HCT116 (cell line): ENCODE measurements around the gene GCNT2. TPM values are rescaled to one million over a fixed set of nuclear protein-coding genes. Genes with fewer than 3 reads are reported as not detected.

ENCODE experiments used
- ATAC-seq: fragments of 200-7000 bp; cut with Tn5 transposase; 2 replicates; pipeline ENCODE4 v1.9.1; 2020; ENCODE audit warnings: mild to moderate bottlenecking, moderate library complexity
- BruUV-seq: library from RNA; stranded (reverse); fragments of 400-500 nt; replicated peaks from 2 replicates; lab custom pipeline; 2021; lab: Mats Ljungman, UMichigan
- CTCF ChIA-PET: fragments of 300-600 bp; sonication (Branson Sonifier 250); formaldehyde crosslinking; loops from one replicate; lab custom pipeline; 2021; ENCODE audit warnings: antibody characterized with exemption; lab: Charles Lee
- POLR2A ChIA-PET: fragments of 300-600, 350-600 bp; sonication (Branson Sonifier 250); formaldehyde crosslinking; loops from one replicate; lab custom pipeline; 2021; ENCODE audit warnings: antibody characterized with exemption; lab: Charles Lee
- RAD21 ChIA-PET, 2 experiments: fragments of 300-600 bp; sonication (Branson Sonifier 250); formaldehyde crosslinking; loops; one replicate each; lab custom pipeline; 2023; ENCODE audit warnings: low total read pairs in 2 of 2; ENCODE audit not compliant: uncharacterized antibody in 2 of 2, unreplicated experiment in 2 of 2, low non-redundant PET in 1 of 2; lab: Charles Lee
- DNase-seq: peaks from one replicate; pipeline ENCODE4 v3.0.0-alpha.2; 2010; ENCODE audit warnings: low read depth, low spot score
- H2AFZ ChIP-seq: fragments of 200-600 bp; shearing (Covaris generic), sonication (generic); 2 replicates; pipeline ENCODE4 v1.6.1; 2017; ENCODE audit warnings: low read depth, mixed run types, mixed read lengths, antibody characterized with exemption, low read length; ENCODE audit not compliant: poor library complexity, severe bottlenecking
- H3K27ac ChIP-seq: 2 replicates; pipeline ENCODE4 v1.5.1; 2012; ENCODE audit warnings: low read depth, low read length
- H3K27me3 ChIP-seq: fragments of 200-600 bp; sonication (generic); 2 replicates; pipeline ENCODE4 v1.6.1; 2016; ENCODE audit warnings: mixed run types, low read length, mixed read lengths; ENCODE audit not compliant: insufficient read depth
- H3K36me3 ChIP-seq, 2 experiments: fragments of 200-500 bp in 1 of 2; fragments of 200-600 bp in 1 of 2; sonication (Bioruptor generic) in 1 of 2; sonication (generic) in 1 of 2; 2 replicates each; pipeline versions ENCODE4 v1.5.1 to v1.6.1; 2014 to 2016; ENCODE audit warnings: low read length in 2 of 2, inconsistent platforms in 1 of 2, mixed read lengths in 1 of 2, mixed run types in 1 of 2; ENCODE audit not compliant: insufficient read depth in 2 of 2, control insufficient read depth in 1 of 2
- H3K4me1 ChIP-seq, 2 experiments: fragments of 200-600 bp in 1 of 2; sonication (generic) in 1 of 2; 2 replicates each; pipeline versions ENCODE4 v1.5.1 to v1.6.1; 2012 to 2017; ENCODE audit warnings: low read length in 2 of 2, inconsistent platforms in 1 of 2, mild to moderate bottlenecking in 1 of 2, mixed read lengths in 1 of 2, mixed run types in 1 of 2, moderate library complexity in 1 of 2; ENCODE audit not compliant: insufficient read depth in 2 of 2, control insufficient read depth in 1 of 2
- H3K4me2 ChIP-seq: fragments of 200-600 bp; sonication (generic); 2 replicates; pipeline ENCODE4 v1.6.1; 2017; ENCODE audit warnings: mixed run types, low read length, mixed read lengths
- H3K4me3 ChIP-seq, 2 experiments: fragments of 200-600 bp in 1 of 2; sonication (generic) in 1 of 2; replicated peaks in 1 of 2; 2 replicates each; pipeline ENCODE4 v1.5.1; 2011 to 2016; ENCODE audit warnings: low read length in 2 of 2, control low read depth in 1 of 2, low read depth in 1 of 2, mild to moderate bottlenecking in 1 of 2, mixed read lengths in 1 of 2, mixed run types in 1 of 2
- H3K79me2 ChIP-seq: fragments of 200-600 bp; sonication (generic); 2 replicates; pipeline ENCODE4 v1.6.1; 2017; ENCODE audit warnings: mild to moderate bottlenecking, mixed run types, low read length, moderate library complexity, mixed read lengths; ENCODE audit not compliant: insufficient read depth
- H3K9ac ChIP-seq: fragments of 200-600 bp; sonication (generic); 2 replicates; pipeline ENCODE4 v1.6.1; 2016; ENCODE audit warnings: low read length, mixed read lengths
- H3K9me2 ChIP-seq: fragments of 200-600 bp; sonication (generic), shearing (Covaris generic); 2 replicates; pipeline ENCODE4 v1.6.1; 2017; ENCODE audit warnings: mixed run types, mild to moderate bottlenecking, moderate library complexity; ENCODE audit not compliant: insufficient read depth
- H3K9me3 ChIP-seq, 2 experiments: fragments of 200-500 bp in 1 of 2; fragments of 200-600 bp in 1 of 2; sonication (Bioruptor generic) in 1 of 2; sonication (generic) in 1 of 2; 2 replicates each; pipeline ENCODE4 v1.6.1; 2014 to 2017; ENCODE audit warnings: low read length in 2 of 2, mixed read lengths in 2 of 2, inconsistent platforms in 1 of 2, low read depth in 1 of 2, mild to moderate bottlenecking in 1 of 2, mixed run types in 1 of 2, moderate library complexity in 1 of 2; ENCODE audit not compliant: control insufficient read depth in 1 of 2, insufficient read depth in 1 of 2
- H4K20me1 ChIP-seq: fragments of 200-600 bp; sonication (generic), shearing (Covaris generic); 2 replicates; pipeline ENCODE4 v1.6.1; 2017; ENCODE audit warnings: mixed run types, mild to moderate bottlenecking, moderate library complexity; ENCODE audit not compliant: insufficient read depth
- ATF3 ChIP-seq: IDR thresholded peaks from 2 replicates; pipeline ENCODE4 v1.6.1; 2012
- CBX3 ChIP-seq: IDR thresholded peaks from 2 replicates; pipeline ENCODE4 v1.6.1; 2012; ENCODE audit warnings: low read depth
- CEBPB ChIP-seq: IDR thresholded peaks from 2 replicates; pipeline ENCODE4 v1.6.1; 2012; ENCODE audit warnings: low read depth
- CTCF ChIP-seq, 3 experiments: fragments of 200-600 bp in 1 of 3; sonication (generic) in 1 of 3; IDR thresholded peaks in 2 of 3; conservative IDR thresholded peaks in 1 of 3; 2 replicates each; pipeline ENCODE4 v1.5.1; 2012 to 2017; ENCODE audit warnings: low read depth in 2 of 3, low read length in 2 of 3, antibody characterized with exemption in 1 of 3, borderline replicate concordance in 1 of 3, control low read depth in 1 of 3, mild to moderate bottlenecking in 1 of 3, mixed read lengths in 1 of 3, mixed run types in 1 of 3, moderate library complexity in 1 of 3; ENCODE audit not compliant: insufficient read depth in 1 of 3
- EGR1 ChIP-seq: IDR thresholded peaks from 2 replicates; pipeline ENCODE4 v1.6.1; 2012; ENCODE audit warnings: low read depth
- EZH2 ChIP-seq: fragments of 200-600 bp; sonication (generic); IDR thresholded peaks from 2 replicates; pipeline ENCODE4 v1.6.1; 2017; ENCODE audit warnings: antibody characterized with exemption, mixed run types
- FOSL1 ChIP-seq: IDR thresholded peaks from 2 replicates; pipeline ENCODE4 v1.6.1; 2012; ENCODE audit warnings: low read depth
- JUND ChIP-seq: IDR thresholded peaks from 2 replicates; pipeline ENCODE4 v1.6.1; 2012
- MAX ChIP-seq: IDR thresholded peaks from 2 replicates; pipeline ENCODE4 v1.6.1; 2012
- POLR2A ChIP-seq: IDR thresholded peaks from 2 replicates; pipeline ENCODE4 v1.7.0; 2011; ENCODE audit warnings: borderline replicate concordance; ENCODE audit not compliant: insufficient read depth, insufficient read length; ENCODE audit errors: extremely low read depth
- REST ChIP-seq: IDR thresholded peaks from 2 replicates; pipeline ENCODE4 v1.6.1; 2012; ENCODE audit warnings: low read depth
- SP1 ChIP-seq: IDR thresholded peaks from 2 replicates; pipeline ENCODE4 v1.6.1; 2012; ENCODE audit warnings: low read depth
- YY1 ChIP-seq: IDR thresholded peaks from 2 replicates; pipeline ENCODE4 v1.6.1; 2011; ENCODE audit warnings: low read length, low read depth, moderate library complexity, mild to moderate bottlenecking; ENCODE audit not compliant: insufficient replicate concordance; ENCODE audit errors: extremely low read depth
- ZBTB33 ChIP-seq: IDR thresholded peaks from 2 replicates; pipeline ENCODE4 v1.6.1; 2011; ENCODE audit warnings: mild to moderate bottlenecking, low read length, moderate library complexity; ENCODE audit not compliant: insufficient replicate concordance; ENCODE audit errors: extremely low read depth
- ZFX ChIP-seq: fragments of 450-650 bp; IDR thresholded peaks from 2 replicates; pipeline ENCODE4 v1.6.1; 2017
- ZNF274 ChIP-seq: fragments of 200-500 bp; sonication (Bioruptor generic); IDR thresholded peaks from 2 replicates; pipeline ENCODE4 v1.6.1; 2014; ENCODE audit warnings: mild to moderate bottlenecking, low read depth, low read length, inconsistent platforms
- intact Hi-C: fragments of 100-400 bp; cut with micrococcal nuclease; formaldehyde crosslinking; loops from 2 replicates; pipeline ENCODE4 v1.10.0; 2022
- total RNA-seq: library from RNA; stranded (reverse); gene quantifications from one replicate; pipeline ENCODE4 v1.2.1, GENCODE V29; 2021; ENCODE audit not compliant: unreplicated experiment

GCNT2 gene
- total RNA-seq, 1 experiment from 2014 or later: 0.74 TPM

- TF ChIP-seq ZNF274 (no peak), EGR1 (no peak)
- TF ChIP-seq, all 23 proteins: peak for 0
Observed at GRCh38 chr6:10481101-10481500, 40.0 kb upstream of the GCNT2 start (continued).

- Histone ChIP-seq H3K4me1 (peaks cover 0 to 10% of the 10 kb centered on the region in 2 experiments; a peak in 2 of 4 replicates), H3K27me3 (no peaks in the 10 kb centered on the region), H3K4me2 (no peak overlapping the region), H3K36me3 (no peaks in the 10 kb centered on the region), H3K79me2 (no peaks in the 10 kb centered on the region), H3K4me3 (no peak overlapping the region), H3K9me2 (no peaks in the 10 kb centered on the region), H3K9me3 (no peaks in the 10 kb centered on the region), H3K27ac (no peak overlapping the region), H2AFZ (no peak overlapping the region), H4K20me1 (no peaks in the 10 kb centered on the region), H3K9ac (no peak overlapping the region)
- ATAC-seq: no peak
- intact Hi-C loops: no loop called here
- no peak for DNase-seq
- BruUV-seq: no TSS peak
- TF ChIP-seq SP1 (no peak), ZBTB33 (no peak), YY1 (no peak), JUND (no peak), FOSL1 (no peak), ZFX (no peak), CTCF (IDR thresholded peaks at IDR 0.05 in 2 of 3, conservative IDR thresholded peaks at IDR 0.05 in 1 of 3; ENCODE audit: borderline replicate concordance in 1 of 3, insufficient read depth in 1 of 3, low read depth in 2 of 3, low read length in 2 of 3) (no peak), CBX3 (no peak), REST (no peak), MAX (no peak), POLR2A (no peak), ATF3 (no peak), EGR1 (no peak), EZH2 (no peak), CEBPB (no peak)
- ChIA-PET CTCF (interaction anchor here (0.8 to 2.7 kb wide), 3 partner anchors 17 to 586 kb away, joined by 3 to 11 read pairs (median 3); no protein-coding TSS in a partner anchor), POLR2A (no interaction called here), RAD21 (no interaction called here)
Observed at GRCh38 chr6:10482636-10483257, 38.4 kb upstream of the GCNT2 start.
